PFSK-1 (cell line): ENCODE data around the gene GASK1A.

ENCODE experiments used
- FOXP2 ChIP-seq: optimal IDR thresholded peaks from 2 replicates; pipeline ENCODE3; 2011; ENCODE audit warnings: borderline replicate concordance, control low read depth, inconsistent platforms; ENCODE audit not compliant: insufficient read depth; ENCODE audit errors: extremely low read length, extremely low read depth
- POLR2AphosphoS5 ChIP-seq: IDR thresholded peaks from 2 replicates; pipeline ENCODE4 v1.6.1; 2012; ENCODE audit warnings: low read depth, mild to moderate bottlenecking, control low read depth, low read length, moderate library complexity
- REST ChIP-seq, 2 experiments: IDR thresholded peaks; 2 replicates each; pipeline versions ENCODE4 v1.6.1 to v1.8.0; 2011 to 2012; ENCODE audit warnings: low read depth in 2 of 2, low read length in 2 of 2, control low read depth in 1 of 2, inconsistent platforms in 1 of 2, mild to moderate bottlenecking in 1 of 2, moderate library complexity in 1 of 2; ENCODE audit not compliant: insufficient read depth in 1 of 2
- SIN3A ChIP-seq: IDR thresholded peaks from 2 replicates; pipeline ENCODE4 v1.6.1; 2012; ENCODE audit warnings: mild to moderate bottlenecking, low read length, moderate library complexity, borderline replicate concordance; ENCODE audit not compliant: insufficient read depth
- TAF1 ChIP-seq: IDR thresholded peaks from 2 replicates; pipeline ENCODE4 v1.6.1; 2012; ENCODE audit warnings: low read length, control low read depth, borderline replicate concordance; ENCODE audit not compliant: insufficient read depth

Gene GASK1A

GRCh38 chr3:43015991-43016865 lies 37.1 kb downstream of the GASK1A start:
- no peak for TF ChIP-seq REST (IDR thresholded peaks at IDR 0.05; ENCODE audit: insufficient read depth in 1 of 2, low read depth in 2 of 2, low read length in 2 of 2)
- no peak for TF ChIP-seq SIN3A
- TF ChIP-seq FOXP2: no peak
- no peak for TF ChIP-seq TAF1
- TF ChIP-seq POLR2AphosphoS5: no peak

GRCh38 chr3:43017004-43017403 lies 37.9 kb downstream of the GASK1A start:
- TF ChIP-seq REST (IDR thresholded peaks at IDR 0.05; ENCODE audit: insufficient read depth in 1 of 2, low read depth in 2 of 2, low read length in 2 of 2) (no peak), POLR2AphosphoS5 (no peak), SIN3A (no peak), TAF1 (no peak), FOXP2 (no peak)

GRCh38 chr3:43017593-43018195 lies 38.6 kb downstream of the GASK1A start:
- TF ChIP-seq REST (IDR thresholded peaks at IDR 0.05; ENCODE audit: insufficient read depth in 1 of 2, low read depth in 2 of 2, low read length in 2 of 2) (no peak), FOXP2 (no peak), TAF1 (no peak), SIN3A (no peak)

- TF ChIP-seq TAF1 (no peak), POLR2AphosphoS5 (no peak)
Observed at GRCh38 chr3:43018246-43018645, 39.1 kb downstream of the GASK1A start.

GRCh38 chr3:43019006-43019809 lies 40.1 kb downstream of the GASK1A start:
- no peak for TF ChIP-seq TAF1
- TF ChIP-seq SIN3A: no peak
- no peak for TF ChIP-seq FOXP2
- TF ChIP-seq REST (IDR thresholded peaks at IDR 0.05; ENCODE audit: insufficient read depth in 1 of 2, low read depth in 2 of 2, low read length in 2 of 2): no peak
- TF ChIP-seq POLR2AphosphoS5: no peak
